Fibroblast of skin of right biceps (primary cell): Measurements from ENCODE around the gene VAMP7.
"Not testable (repeated sequence)": the region's sequence is repeated elsewhere in the genome, so short reads cannot be mapped to it uniquely, and the experiment has no call there.

Experiments used
- DNase-seq: peaks from one replicate; pipeline ENCODE4 v3.0.0-alpha.2; 2013

The VAMP7 gene

GRCh38 chrX:155923200-155923599, 42.1 kb downstream of the VAMP7 start:
- no peak for DNase-seq

GRCh38 chrX:155930852-155931618, 49.9 kb downstream of the VAMP7 start:
- not testable (repeated sequence) for DNase-seq

- no peak for DNase-seq
Measured at GRCh38 chrX:155938132-155938531, 57.0 kb downstream of the VAMP7 start.

GRCh38 chrX:155949098-155949497, 68.0 kb downstream of the VAMP7 start:
- no peak for DNase-seq

- no peak for DNase-seq
Measured at GRCh38 chrX:155951237-155951789, 70.2 kb downstream of the VAMP7 start.

GRCh38 chrX:155953055-155953454, 71.9 kb downstream of the VAMP7 start:
- DNase-seq: no peak

GRCh38 chrX:155954793-155955192, 73.6 kb downstream of the VAMP7 start:
- DNase-seq: no peak

GRCh38 chrX:155956099-155956498, 75.0 kb downstream of the VAMP7 start:
- DNase-seq: no peak

- DNase-seq: no peak
Measured at GRCh38 chrX:155956649-155957048, 75.5 kb downstream of the VAMP7 start.

- DNase-seq: no peak
Measured at GRCh38 chrX:155957843-155958242, 76.7 kb downstream of the VAMP7 start.

GRCh38 chrX:155959018-155959587, 78.0 kb downstream of the VAMP7 start:
- DNase-seq: no peak

- DNase-seq: no peak
Measured at GRCh38 chrX:155962906-155963305, 81.8 kb downstream of the VAMP7 start.

GRCh38 chrX:155966876-155967275, 85.7 kb downstream of the VAMP7 start:
- no peak for DNase-seq

- DNase-seq: no peak
Measured at GRCh38 chrX:155967653-155968325, 86.6 kb downstream of the VAMP7 start.

GRCh38 chrX:155968326-155968661, 87.1 kb downstream of the VAMP7 start:
- DNase-seq: no peak

GRCh38 chrX:155968791-155969190, 87.6 kb downstream of the VAMP7 start:
- no peak for DNase-seq

- DNase-seq: not testable (repeated sequence)
Measured at GRCh38 chrX:155971658-155972057, 90.5 kb downstream of the VAMP7 start.

- DNase-seq: not testable (repeated sequence)
Measured at GRCh38 chrX:155972241-155972640, 91.1 kb downstream of the VAMP7 start.

- DNase-seq: no peak
Measured at GRCh38 chrX:155983326-155983725, 102.2 kb downstream of the VAMP7 start.

- DNase-seq: no peak
Measured at GRCh38 chrX:155985208-155985607, 104.1 kb downstream of the VAMP7 start.

GRCh38 chrX:155986995-155987394, 105.8 kb downstream of the VAMP7 start:
- DNase-seq: not testable (repeated sequence)

- DNase-seq: no peak
Measured at GRCh38 chrX:155988859-155989258, 107.7 kb downstream of the VAMP7 start.
